Ishikawa (cell line): ENCODE measurements around the gene PCCA.

ENCODE experiments used
- CEBPB ChIP-seq: IDR thresholded peaks from 2 replicates; pipeline ENCODE4 v1.6.1; 2012
- EGR1 ChIP-seq: IDR thresholded peaks from 2 replicates; pipeline ENCODE4 v1.6.1; 2012
- EP300 ChIP-seq: IDR thresholded peaks from 2 replicates; pipeline ENCODE4 v1.6.1; 2012; ENCODE audit warnings: borderline replicate concordance
- FOXM1 ChIP-seq: IDR thresholded peaks from 2 replicates; pipeline ENCODE4 v1.6.1; 2012; ENCODE audit warnings: low read depth, borderline replicate concordance
- NFIC ChIP-seq: IDR thresholded peaks from 2 replicates; pipeline ENCODE4 v1.6.1; 2012
- RAD21 ChIP-seq: IDR thresholded peaks from 2 replicates; pipeline ENCODE4 v1.6.1; 2012; ENCODE audit warnings: low read depth
- REST ChIP-seq: IDR thresholded peaks from 2 replicates; pipeline ENCODE4 v1.6.1; 2012; ENCODE audit warnings: low read depth, mild to moderate bottlenecking
- TAF1 ChIP-seq: IDR thresholded peaks from 2 replicates; pipeline ENCODE4 v1.6.1; 2012; ENCODE audit warnings: low read depth, mild to moderate bottlenecking
- TCF12 ChIP-seq: IDR thresholded peaks from 2 replicates; pipeline ENCODE4 v1.6.1; 2012; ENCODE audit warnings: low read depth

GRCh38 chr13:100536643-100537180 lies 447.8 kb downstream of the PCCA start:
- TF ChIP-seq RAD21 (no peak), CEBPB (no peak), FOXM1 (no peak), TAF1 (no peak), EGR1 (no peak), EP300 (no peak), TCF12 (no peak), REST (no peak), NFIC (no peak)
